Measurements from ENCODE around the gene ZMIZ1.

ZMIZ1 gene

DNA sequence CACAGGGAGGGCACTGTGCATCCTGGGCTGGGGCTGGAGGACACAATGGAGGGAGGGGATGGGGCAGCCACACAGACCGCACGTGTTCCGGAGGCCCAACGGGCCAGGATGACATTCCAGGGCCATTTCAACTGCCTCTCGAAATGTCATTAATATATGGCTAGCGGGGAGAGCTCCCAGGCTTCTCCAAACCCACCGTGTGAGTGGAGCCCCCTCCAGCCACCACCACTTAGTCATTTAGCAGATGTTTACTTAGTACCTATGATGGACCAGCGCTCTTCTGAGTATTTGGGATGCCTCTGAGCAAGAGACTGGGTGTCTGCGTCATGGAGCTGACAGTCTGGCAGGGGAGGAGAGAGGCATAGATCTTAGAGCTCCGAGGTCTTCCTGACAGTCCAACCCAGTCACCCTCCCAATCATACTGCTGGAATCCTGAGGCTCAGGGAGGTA, 107.3 kb downstream of the ZMIZ1 start:
- DNase-seq (ENCODE audit: low spot score), result peak; percentile 75

DNA sequence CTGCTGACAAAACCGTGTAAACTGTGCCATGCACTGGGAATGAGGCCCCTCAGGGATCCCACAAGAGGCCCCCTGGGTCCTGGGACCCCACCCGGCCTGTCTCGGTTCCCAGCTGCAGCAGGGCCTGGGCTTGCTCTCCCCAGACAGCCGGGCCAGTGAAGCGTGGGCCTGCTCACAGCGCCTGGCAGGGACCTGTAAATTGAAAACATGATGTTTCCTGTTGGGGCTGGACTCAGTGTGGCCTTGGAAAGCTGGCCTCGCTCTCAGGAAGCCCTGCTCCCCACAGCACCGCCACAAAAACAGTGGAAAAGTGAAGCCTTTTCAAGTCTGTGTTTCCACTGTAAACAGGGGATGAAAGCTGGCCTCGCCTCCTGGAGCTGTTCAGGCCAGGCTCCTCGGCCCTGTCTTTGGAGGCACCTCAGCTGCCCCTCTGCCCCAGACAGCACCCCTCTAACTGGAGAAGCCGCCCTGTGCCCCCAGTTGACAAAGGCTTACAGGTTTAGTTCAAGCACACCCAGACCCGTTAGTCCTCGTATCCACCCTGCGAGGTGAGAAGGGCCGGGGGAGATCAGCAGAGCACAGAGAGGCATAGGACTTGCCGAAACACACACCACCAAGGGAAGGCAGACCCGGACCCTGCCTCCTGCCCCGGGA, 108.3 kb downstream of the ZMIZ1 start:
- peak; percentile 63 for DNase-seq (ENCODE audit: low spot score)

DNA sequence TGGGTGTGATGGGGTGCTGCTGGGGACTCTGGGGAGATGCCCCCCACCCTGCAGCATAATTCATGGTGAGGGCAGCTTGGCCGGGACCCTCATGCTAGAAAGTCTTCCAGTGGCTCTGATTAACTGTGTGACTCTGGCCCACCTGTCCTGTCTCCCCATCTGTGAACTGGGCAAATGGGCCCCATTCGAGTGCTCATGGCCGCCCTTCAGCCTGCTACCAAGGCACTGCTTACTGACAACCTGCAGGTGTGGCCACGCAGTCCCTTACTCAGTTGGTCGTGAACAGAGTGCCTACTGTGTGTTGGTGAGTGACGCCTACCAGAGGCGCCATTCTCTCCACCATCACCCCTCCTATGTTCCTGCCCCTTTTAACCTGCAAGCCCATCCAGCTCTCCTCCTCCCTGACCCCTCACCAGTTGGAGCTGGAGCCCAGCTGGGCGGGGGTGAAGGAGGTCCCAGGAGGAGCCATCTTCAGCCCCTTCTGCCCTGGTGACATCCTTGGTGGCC, 109.4 kb downstream of the ZMIZ1 start:
- DNase-seq (ENCODE audit: low spot score), result no peak

DNA sequence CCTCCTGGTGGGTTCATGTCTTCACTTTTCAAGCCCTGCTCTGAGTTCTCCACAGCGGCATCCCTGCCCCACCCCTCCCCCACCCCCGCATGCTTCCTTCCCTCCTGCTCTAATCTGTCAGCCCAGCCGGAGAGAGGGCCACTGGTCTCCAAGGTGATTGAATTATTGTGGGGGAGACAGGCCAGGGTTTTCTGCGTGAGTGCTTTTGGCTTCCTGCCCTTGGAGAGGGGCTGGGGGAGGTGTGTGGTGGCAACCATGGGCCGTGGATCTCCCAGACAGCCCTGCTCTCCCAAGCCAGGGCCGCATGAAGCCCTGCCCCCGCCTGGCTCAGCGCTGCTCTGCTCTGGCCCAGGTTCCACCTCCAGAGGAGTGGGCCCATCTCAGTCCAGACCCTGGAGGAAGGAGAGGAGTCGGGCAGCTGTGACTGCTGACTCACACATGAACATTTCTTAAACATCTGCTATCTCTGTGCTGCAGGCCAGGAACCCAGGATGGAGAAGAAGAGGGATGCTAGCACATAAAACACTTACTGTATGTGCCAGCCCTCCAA, 109.9 kb downstream of the ZMIZ1 start:
- peak; percentile 85 for DNase-seq (ENCODE audit: low spot score)

DNA sequence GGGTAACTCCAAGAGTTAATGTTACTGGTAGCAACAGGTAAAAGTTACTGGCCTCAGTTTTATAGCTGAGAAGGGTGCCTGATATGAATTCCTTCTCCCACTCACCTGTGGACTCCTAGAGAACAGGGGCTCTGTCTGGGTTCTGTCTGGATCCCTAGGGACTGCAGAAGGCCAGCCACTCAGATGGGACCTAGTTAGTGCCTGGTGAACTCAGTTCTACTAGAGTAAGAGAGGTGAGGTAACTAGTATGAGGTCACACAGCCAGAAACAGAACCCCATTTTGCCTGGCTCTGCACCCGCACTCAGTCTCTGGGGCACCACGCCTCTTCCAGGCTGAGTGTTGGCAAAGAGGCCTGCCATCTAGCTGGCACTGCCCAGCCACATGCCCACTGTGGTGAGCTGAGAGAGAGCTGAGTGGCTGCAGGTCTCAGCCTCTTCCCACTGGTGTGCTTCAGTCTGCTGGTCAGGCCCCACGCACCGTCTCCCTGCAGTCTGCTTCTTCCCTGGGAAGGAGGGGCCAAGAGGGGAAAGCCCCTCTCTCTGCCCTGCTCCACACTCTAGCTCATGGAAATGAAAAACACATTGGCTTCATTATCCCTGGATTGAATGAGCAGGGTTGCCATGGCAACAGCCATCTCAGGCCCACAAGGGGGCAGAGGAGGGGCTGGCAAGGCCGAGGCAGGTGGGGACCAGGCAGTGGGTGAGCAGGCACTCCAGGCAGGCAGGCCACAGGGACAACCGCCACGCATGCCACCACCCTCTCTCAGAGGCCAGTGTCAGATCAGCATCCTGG, 110.6 kb downstream of the ZMIZ1 start:
- DNase-seq (ENCODE audit: low spot score), result no peak

DNA sequence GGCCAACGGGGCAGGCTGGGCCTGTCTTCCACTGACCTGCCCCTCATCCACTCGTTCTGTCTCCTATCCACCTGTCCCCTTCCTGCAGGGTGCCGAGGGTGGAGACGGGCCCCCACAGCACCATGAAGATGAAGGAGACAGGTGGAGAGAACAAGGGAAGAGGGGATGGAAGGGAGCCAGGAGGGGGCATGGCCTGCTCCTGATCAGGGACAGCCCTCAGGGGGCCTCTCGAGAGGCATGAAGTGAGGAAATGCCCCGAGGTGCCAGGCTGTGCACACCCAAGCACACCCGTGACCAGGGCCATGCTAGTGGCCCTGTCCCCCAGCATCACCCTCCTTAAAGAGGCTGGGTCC, 111.2 kb downstream of the ZMIZ1 start:
- DNase-seq (ENCODE audit: low spot score), result no peak

DNA sequence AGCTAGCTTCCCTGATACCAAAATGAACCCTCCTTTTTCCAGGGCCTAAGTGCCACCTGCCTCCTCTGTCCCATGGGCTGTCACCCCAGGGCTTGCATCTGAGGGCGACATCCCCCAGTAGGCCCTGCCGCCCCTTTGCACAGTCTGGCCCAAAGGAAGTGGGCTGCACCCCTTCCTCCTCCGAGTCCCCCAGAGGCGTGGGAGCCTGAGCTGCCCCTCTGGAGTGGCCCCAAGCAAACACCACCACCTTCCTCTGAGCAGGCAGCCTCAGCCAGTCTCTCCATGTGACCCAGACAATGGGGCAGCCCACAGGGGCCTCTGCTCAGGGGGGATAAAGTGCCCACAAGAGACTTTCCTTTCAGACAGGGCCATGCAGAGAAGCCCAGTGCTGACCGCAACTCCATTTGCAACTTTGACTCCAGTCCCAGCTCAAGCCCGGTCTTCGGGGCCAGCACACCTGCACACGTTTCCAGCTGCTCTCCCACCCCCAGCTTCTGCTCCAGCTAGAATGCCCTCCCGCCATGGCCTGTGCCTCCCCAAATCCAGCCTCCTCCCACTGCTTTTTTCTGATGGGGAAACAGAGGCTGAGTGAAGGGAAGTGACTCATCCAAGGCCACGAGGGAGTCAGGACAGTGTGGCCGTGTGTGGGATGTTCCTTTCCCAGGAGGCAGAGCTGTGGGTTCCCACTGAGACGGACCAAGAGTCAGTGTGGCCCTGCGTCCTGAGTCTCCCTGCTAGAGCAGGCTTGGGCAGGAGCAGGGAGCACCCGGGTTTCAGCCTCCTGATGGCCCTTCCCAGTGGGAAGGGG, 111.9 kb downstream of the ZMIZ1 start:
- DNase-seq (ENCODE audit: low spot score), result no peak

DNA sequence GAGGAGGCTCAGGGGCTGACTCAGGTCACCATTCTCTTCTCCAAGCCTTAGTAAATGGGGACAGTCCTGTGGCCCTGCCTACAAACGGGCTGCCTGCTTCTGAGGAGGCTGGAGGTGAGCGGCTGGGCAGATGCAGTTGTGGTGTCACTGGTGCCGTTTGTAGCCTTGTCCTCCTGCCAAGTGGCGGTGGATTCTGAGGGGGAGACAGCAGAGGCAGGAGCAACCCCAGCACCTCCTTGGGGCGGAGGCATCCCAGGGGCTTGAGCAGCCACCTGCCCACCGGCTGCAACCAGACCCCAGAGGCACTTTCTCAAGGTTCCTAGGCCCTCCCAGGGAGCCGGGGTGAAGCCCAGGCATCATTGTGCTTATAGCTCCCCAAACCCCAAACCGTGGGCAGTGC, 112.5 kb downstream of the ZMIZ1 start:
- no peak for DNase-seq (ENCODE audit: low spot score)

DNA sequence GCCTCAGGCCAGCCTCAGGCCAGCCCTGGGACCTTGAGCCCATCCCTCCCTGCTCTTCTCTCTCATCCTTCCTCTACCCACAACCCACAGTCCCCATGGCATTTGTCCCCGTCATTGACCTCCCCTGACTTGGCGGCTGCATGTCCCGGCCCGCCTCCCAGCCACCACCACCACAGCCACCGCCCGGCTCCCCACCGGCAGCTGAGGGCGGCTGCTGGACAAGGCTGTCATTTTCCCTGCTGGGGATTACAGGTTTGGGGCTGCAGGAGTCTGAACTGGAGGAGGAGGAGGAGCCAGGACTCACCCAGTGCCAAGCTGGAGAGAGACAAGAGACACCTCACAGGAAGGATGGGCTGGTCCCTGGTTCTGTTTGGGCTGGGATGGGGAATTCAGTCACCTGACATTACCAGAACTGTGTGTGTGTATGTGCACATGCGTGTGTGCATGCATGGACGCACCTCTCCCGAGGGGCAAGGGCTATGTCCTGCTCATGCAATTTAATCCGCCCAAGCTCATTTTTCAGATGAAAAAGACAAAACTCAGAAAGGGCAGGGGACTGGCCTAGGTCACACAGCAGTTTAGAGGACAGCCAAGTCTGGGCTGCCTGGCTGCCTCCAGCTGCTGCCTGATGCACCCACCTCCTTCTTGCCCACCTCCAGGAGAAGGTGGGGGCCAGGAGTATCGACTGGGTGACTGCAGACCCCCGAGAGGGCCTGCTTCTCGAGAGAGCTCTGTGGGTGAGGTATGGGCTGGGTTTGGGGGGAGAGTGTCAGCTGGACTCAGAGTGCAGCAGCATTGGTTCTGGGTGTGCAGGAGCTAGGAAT, 113.1 kb downstream of the ZMIZ1 start:
- no peak for DNase-seq (ENCODE audit: low spot score)

DNA sequence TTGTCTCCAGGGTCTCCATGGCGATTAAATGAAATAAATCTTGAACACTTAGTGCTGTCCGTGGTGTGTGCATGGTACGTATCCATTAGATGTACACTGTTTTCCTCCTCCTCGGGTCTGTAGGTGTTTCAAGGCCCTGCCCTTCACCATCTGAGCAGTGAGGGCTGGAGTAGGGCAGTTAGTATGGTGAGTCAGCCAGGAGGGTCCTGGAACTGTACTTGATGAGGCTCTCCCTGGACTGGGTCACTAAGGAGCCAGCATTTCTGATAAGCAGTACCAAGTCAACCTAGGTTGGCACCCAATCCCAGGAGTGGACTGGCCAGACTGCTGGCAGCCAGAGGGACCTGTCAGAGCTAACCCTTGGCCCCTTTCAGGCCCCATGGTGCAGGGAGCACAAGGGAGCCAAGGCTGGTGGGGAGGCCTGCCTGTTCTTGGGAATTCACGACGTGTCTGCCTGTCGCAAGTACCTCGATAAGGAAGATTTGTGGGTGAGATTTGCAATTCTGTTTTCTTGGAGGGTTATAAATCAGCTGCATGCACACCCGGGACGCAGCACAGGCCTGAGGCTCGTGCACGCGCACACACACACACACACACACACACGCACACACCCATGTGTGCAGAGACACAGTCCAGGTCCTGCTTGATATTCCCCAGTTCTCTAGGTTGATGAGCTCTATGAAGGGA, 114.2 kb downstream of the ZMIZ1 start:
- no peak for DNase-seq (ENCODE audit: low spot score)

DNA sequence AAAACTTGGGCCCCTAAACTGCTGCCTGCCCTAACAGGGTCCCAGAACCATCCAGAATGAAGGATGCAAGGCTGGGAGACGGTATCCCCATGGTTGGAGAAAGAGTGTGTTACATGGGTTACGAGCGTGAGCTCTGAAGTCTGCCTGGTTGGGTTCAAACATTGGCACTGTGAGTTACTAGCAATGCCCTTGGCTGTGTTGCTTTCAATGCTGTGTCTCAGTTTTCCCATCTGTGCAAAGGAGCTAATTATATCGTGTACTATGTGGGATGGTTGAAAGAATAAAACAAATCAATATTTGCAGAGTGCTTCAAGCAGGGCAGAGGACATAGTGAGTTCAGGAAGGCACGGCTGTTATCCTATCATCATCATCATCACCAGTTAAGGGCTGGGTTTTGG, 114.7 kb downstream of the ZMIZ1 start:
- DNase-seq (ENCODE audit: low spot score), result no peak

DNA sequence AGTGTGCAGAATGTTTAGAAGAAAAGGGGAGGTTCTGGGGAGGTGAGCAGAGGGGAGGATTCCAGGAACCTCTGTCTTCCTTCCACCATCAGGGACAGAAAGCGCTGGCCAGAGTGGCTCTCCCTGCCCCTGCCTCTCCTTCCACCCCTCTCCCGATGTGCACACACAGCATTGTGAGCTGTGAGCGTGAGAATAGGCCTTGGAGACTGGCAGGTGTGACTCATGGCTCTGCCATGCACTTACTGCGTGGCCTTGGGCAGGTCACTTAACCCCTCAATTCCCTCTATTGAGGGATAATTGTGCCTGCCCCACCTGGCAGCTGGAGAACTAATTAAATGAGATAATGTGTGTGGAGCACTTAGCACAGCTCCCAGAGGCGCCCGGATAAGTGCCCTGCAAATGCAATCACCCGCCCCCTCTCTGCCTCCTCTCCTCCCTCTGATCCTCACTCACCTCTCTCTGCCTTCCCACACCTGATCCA, 115.4 kb downstream of the ZMIZ1 start:
- peak; percentile 65 for DNase-seq (ENCODE audit: low spot score)

DNA sequence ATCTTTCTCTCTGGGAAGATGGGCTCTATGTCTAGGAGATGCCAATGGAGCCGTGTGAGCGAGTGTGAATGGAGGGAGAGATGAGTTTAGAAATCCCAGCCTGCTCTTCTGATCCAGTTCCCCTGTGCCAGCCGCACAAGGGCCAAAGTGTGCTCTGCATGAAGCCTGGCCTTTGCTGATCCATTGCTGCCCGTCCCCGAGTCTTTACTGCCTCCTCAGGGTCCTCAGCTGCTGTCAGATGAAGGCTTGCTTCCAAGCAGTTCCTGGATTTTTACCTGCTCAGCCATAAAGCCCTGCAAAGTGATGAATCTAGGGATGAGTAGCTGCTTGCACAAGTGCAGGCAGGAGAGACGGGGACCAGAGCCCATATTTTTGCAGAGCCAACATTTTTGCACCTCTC, 115.9 kb downstream of the ZMIZ1 start:
- no peak for DNase-seq (ENCODE audit: low spot score)

DNA sequence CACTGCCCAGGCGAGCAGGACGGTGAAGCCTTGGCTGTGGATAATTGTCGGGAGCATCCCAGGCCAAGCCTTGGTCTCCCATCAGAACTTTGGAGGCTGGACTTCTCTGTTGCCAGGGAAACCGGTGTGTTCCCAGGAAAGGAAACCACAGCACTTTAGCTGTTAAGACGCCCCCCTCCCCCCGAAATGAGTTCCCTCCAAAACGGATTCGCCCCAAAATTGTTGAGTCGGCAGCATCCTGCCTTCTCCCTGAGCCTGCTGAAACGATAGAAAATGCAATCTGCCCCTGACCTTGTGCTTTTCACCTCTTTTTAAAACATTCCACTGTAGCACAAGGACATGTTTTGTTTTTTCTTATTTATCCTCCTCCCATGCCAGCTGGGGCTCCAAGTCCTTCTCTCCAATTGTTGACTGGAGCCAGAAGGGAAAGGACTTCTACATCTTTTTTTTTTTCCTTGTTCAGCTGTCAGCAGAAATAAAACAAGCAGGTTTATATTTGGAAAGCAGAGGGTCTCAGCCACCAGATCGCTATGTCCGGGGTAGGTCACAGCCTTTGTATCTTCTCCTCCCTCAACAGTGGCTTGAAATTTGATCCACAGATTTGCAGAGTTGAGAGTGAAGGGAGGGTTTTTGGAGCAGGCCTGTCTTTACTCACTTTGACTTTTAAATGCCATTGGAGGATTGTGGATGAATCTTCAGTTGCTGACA, 116.5 kb downstream of the ZMIZ1 start:
- DNase-seq (ENCODE audit: low spot score), result peak; percentile 41

DNA sequence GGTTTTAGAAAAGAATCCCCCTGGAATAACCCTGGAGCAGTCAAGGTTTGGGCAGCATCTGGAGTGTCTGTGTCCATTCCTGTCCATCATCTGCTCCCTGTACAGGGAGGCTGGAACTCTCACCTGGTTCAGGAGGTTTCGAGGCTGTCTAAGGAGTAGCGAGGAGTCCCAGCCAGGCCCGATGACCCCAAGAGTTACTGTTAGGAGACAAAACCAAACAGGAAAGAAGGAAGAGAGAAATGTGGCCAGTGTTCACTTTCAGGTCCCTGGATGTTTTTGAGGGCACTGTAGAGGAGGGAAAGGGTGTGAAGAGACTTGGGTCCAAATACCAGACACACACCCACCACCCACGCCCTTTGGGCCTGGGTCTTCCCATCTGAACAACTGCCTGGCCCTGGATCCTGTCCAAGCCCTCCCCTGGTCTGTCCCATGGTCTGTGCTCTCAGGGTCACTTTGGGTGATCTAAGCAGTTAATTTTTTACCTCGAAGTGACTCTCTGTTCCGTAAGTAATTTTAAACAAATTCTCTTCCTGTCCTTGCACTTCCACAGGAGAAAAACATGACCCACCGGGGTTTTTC, 117.1 kb downstream of the ZMIZ1 start:
- no peak for DNase-seq (ENCODE audit: low spot score)

DNA sequence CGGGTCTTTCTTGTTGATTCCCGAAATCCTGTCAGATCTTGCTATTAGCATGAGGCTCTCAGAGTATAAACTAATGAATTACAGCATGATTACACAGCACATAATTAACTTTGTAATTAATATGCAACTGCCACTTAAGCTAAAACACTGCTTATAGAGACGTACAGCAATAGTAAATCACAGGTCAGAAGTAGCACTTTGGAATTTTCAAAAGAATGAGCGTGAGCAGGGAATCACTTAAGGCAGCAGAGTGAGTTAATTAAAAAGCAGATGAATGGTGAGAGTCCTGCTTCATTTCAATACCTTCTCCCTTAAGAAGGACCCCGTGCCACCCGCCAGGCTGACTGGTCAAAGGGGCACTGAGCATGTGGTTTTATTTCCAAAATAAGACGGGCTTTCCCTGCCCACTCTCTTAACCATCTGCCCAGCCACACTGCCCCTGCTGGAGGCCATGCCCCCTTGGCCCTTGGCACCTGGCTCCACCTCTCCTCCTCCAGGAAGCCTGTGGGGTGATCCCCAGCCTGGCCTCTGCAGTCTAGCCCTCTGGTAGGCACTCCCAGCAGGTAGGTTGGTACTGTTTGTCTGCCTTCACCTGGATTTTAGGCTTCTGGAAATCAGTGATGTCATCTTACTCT, 117.8 kb downstream of the ZMIZ1 start:
- no peak for DNase-seq (ENCODE audit: low spot score)

DNA sequence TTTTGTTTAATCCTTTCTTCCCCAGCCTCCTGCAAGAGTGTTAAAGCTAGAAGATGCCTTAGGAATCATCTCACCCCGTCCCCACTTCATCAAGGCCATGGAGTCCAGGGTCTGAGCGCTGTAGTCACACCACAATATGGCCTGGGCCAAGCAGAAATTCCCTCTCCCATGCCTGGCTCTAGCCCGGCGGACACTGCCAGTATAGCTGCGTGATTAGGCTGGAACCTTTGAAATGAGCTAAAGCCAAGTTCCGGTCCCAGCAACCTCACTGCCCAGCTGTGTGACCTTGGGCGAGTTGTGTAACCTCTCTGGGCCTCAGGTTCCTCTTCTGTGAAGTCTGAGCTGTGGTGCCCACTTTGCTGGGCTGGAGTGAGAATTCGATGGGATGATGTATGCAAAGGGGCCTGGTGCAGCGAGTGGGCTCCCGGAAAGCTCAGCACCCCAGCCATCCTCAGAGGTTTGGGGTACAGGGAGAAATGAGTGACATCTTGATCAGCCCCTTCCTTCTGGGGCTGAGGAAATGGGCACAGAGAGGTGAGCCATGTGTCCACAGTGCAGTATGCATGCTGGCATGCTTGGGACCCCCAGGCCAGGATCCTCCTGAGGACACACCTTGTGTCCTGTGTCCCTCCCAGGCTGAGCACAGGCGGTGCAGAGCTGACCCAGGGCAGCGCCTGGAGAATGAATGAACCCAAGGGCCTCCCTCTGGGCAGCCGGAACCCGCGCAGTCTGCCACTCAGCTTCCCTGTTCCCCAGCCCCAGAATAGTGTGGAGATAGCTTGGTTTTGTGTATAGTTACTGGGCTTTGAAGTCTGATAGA, 118.6 kb downstream of the ZMIZ1 start:
- no peak for DNase-seq (ENCODE audit: low spot score)
